K562 (cell line): ENCODE measurements around the gene ZNF500. TPM values are rescaled to one million over a fixed set of nuclear protein-coding genes. Genes with fewer than 3 reads are reported as not detected.
A peak's percentile ranks its signal among the peaks of the same experiment; 100 is the strongest.

ENCODE experiments used
- E2F5 ChIP-seq: sonication (generic); formaldehyde crosslinking; IDR thresholded peaks from 2 replicates; pipeline ENCODE4 v1.8.0; 2022; ENCODE audit warnings: mild to moderate bottlenecking, missing genetic modification reagents
- GABPB2 ChIP-seq: fragments of 250-450 bp; sonication (Bioruptor Pico); conservative IDR thresholded peaks from 2 replicates; pipeline ENCODE4 v1.5.1; 2021; ENCODE audit warnings: mild to moderate bottlenecking
- JUNB ChIP-seq: fragments of 450-650 bp; formaldehyde crosslinking; conservative IDR thresholded peaks from 2 replicates; pipeline ENCODE4 v1.4.0; 2020; ENCODE audit warnings: mild to moderate bottlenecking
- KDM2B ChIP-seq: fragments of 250-450 bp; sonication (Bioruptor Pico); IDR thresholded peaks from 2 replicates; pipeline ENCODE4 v1.8.0; 2021; ENCODE audit warnings: mild to moderate bottlenecking, moderate library complexity
- LARP7 ChIP-seq: fragments of 450-650 bp; IDR thresholded peaks from 2 replicates; pipeline ENCODE4 v1.6.1; 2016
- MAZ ChIP-seq, 2 experiments: fragments of 450-650 bp in 1 of 2; sonication (generic) in 1 of 2; formaldehyde crosslinking; IDR thresholded peaks in 1 of 2; conservative IDR thresholded peaks in 1 of 2; 2 replicates each; pipeline versions ENCODE4 v1.4.0 to v1.5.0; 2020; ENCODE audit warnings: mild to moderate bottlenecking in 1 of 2, missing genetic modification reagents in 1 of 2
- MECOM ChIP-seq: fragments of 250-450 bp; sonication (Bioruptor Pico); IDR thresholded peaks from 2 replicates; pipeline ENCODE4 v1.8.0; 2022; ENCODE audit warnings: inconsistent platforms
- POLR2G ChIP-seq: fragments of 200-400 bp; formaldehyde crosslinking; IDR thresholded peaks from 2 replicates; pipeline ENCODE4 v1.6.1; 2017; ENCODE audit warnings: low read depth, mild to moderate bottlenecking, antibody characterized with exemption, low read length, moderate library complexity
- RBM39 ChIP-seq: fragments of 200-400 bp; formaldehyde crosslinking; optimal IDR thresholded peaks from 2 replicates; pipeline ENCODE3; 2018; ENCODE audit warnings: low read depth, low read length
- RHOXF2B ChIP-seq: fragments of 250-450 bp; sonication (Bioruptor Pico); conservative IDR thresholded peaks from 2 replicates; pipeline ENCODE4 v1.5.1; 2021
- RUNX1 ChIP-seq: sonication (generic); IDR thresholded peaks from 2 replicates; pipeline ENCODE4 v1.6.1; 2016; ENCODE audit warnings: antibody characterized with exemption, low read depth
- SREBF2 ChIP-seq: sonication (generic); formaldehyde crosslinking; IDR thresholded peaks from 2 replicates; pipeline ENCODE4 v1.4.0; 2020; ENCODE audit warnings: mild to moderate bottlenecking, missing genetic modification reagents
- TEAD2 ChIP-seq: fragments of 450-650 bp; IDR thresholded peaks from 2 replicates; pipeline ENCODE4 v1.6.1; 2016; ENCODE audit warnings: missing genetic modification characterization, control low read depth, missing compliant biosample characterization
- UBTF ChIP-seq, 2 experiments: IDR thresholded peaks; 2 replicates each; pipeline ENCODE4 v1.6.1; 2012; ENCODE audit warnings: improper control_type of control experiment in 2 of 2, low read depth in 2 of 2, low read length in 2 of 2, borderline replicate concordance in 1 of 2
- ZNF274 ChIP-seq: IDR thresholded peaks from 2 replicates; pipeline ENCODE4 v1.6.1; 2011; ENCODE audit warnings: low read depth, mild to moderate bottlenecking, low read length, moderate library complexity, borderline replicate concordance
- ZNF318 ChIP-seq, 2 experiments: fragments of 450-650 bp; IDR thresholded peaks; 2 replicates each; pipeline ENCODE4 v1.6.1; 2016; ENCODE audit warnings: mild to moderate bottlenecking in 2 of 2, borderline replicate concordance in 1 of 2, low read depth in 1 of 2, moderate library complexity in 1 of 2
- ZNF644 ChIP-seq: fragments of 200-800 bp; sonication (Bioruptor generic); IDR thresholded peaks from 2 replicates; pipeline ENCODE4 v1.6.1; 2016; ENCODE audit warnings: low read depth, missing genetic modification characterization, missing compliant biosample characterization
- polyA plus RNA-seq, 8 experiments: library from polyadenylated mRNA; depleted of rRNA in 4 of 8; stranded (reverse) in 5 of 8; unstranded in 3 of 8; fragments of >200 nt; fragmentation: Nextera tagmentation in 2 of 8; fragmentation: Illumina TruSeq in 1 of 8; extraction: Ambion mirVana in 2 of 8; extraction: Trizol in 1 of 8; gene quantifications; 2 replicates each; pipeline versions ENCODE4 v1.2.1 to v1.2.3, GENCODE V29; 2011 to 2014; ENCODE audit warnings: inconsistent platforms in 1 of 8, missing spikeins in 1 of 8
- total RNA-seq, 7 experiments: library from RNA; depleted of rRNA in 6 of 7; stranded (reverse); fragments of >200 nt in 6 of 7; fragmentation: Illumina TruSeq in 2 of 7; extraction: Trizol in 2 of 7; gene quantifications; 2 replicates each; pipeline versions ENCODE4 v1.2.1 to v1.2.3, GENCODE V29; 2011 to 2021; ENCODE audit warnings: low replicate concordance in 1 of 7

Gene ZNF500
- total and polyA plus RNA-seq, 9 of the 15 experiments (the other 6 are each of a cell fraction or from before 2014, with no cell fraction given) = 0.80 to 20.8 (median 5.3) TPM

GRCh38 chr16:4802659-4803287 is 35.8 kb upstream of the ZNF500 start (continued):
- TF ChIP-seq KDM2B (CRISPR knock-in tag) (no peak), SREBF2 (CRISPR knock-in tag) (no peak), ZNF644 (no peak), RBM39 (no peak), ZNF318 (IDR thresholded peaks at IDR 0.05; ENCODE audit: borderline replicate concordance in 1 of 2, low read depth in 1 of 2) (no peak), JUNB (CRISPR knock-in tag) (no peak), UBTF (IDR thresholded peaks at IDR 0.05; ENCODE audit: borderline replicate concordance in 1 of 2, low read depth in 2 of 2, low read length in 2 of 2) (0 out of 4 replicates have a peak, but pooled peaks have one; percentile 42), ZNF274 (no peak), GABPB2 (no peak), POLR2G (peak; percentile 88), MAZ (CRISPR knock-in tag; conservative IDR thresholded peaks at IDR 0.05 in 1 of 2, IDR thresholded peaks at IDR 0.05 in 1 of 2) (peak; percentile 13 to 52; a peak in 1 of 4 replicates), LARP7 (no peak), RHOXF2B (CRISPR knock-in tag) (no peak), RUNX1 (no peak), E2F5 (no peak), MECOM (no peak), TEAD2 (tag) (no peak)
